Measurements from ENCODE around the gene ODF2L. TPM values are rescaled to one million over a fixed set of nuclear protein-coding genes. Genes with fewer than 3 reads are reported as not detected.

ODF2L gene
- total and polyA plus RNA-seq, 10 donors = 39.1 to 132 (median 89.8) TPM

DNA sequence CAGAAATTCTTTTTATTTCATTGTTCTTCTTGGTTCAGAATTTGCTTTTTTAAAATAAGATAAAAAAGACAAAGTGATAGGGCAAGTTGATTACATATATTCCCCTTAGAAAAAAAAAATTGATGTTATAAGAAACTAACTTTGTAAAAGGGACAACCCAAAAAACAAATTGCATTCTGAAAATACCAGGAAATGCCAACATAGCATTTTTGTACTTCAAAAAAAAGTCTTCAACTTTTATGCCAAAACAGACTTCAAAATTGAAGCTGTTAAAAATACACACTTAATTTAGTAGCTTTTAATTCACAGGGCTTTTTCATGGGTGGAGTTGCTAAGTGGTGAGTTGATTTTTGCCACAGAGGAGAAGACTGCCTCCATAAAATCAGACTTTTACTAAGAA, 70.9 kb downstream of the ODF2L start:
- Histone ChIP-seq H3K36me3 (no peaks in the 10 kb centered on the region), H3K9me3 (no peaks in the 10 kb centered on the region), H3K4me3 (no peak overlapping the region), H3K27ac (no peak overlapping the region), H3K4me1 (no peaks in the 10 kb centered on the region), H3K27me3 (replicated peaks in 1 of 7) (no peaks in the 10 kb centered on the region)
- DNase-seq = no peak
- TF ChIP-seq POLR2A (IDR thresholded peaks at IDR 0.05) = no peak
- TF ChIP-seq POLR2AphosphoS5 (IDR thresholded peaks at IDR 0.05) = no peak
- intact Hi-C loops (cut with DNase I; ENCODE audit: low total_unique reads) = no loop called here

DNA sequence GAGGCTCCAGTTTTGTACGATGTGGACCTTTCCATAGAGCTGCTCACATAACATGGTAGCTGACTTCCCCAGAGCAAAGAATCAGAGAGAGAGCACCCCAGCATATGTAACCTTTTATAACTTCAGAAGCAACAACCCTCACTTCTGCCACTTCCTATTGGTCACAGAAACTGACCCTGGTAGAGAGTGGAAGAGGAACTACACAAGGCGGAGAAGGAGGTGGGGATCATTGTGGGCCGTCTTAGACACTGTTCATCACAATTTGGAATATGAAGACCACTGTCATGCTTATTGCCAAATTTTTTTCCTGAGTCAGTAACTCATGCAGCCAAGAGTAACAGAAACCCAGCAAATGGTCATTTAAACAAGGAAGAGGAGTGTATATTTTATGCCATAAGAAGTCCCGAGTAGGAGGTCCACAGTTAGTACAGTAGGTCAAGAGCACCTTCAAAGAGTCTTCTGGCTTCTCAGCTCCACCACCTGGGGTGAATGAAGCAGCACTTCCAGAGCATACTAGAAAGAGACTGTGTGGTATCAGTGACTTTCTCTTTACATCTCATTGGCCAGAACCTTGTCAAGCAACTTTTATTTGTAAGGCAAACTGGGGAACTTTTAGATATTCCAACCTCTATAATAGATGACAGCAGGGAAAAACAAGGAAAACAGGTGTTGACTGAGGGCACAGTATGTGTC, 71.8 kb downstream of the ODF2L start:
- no peaks in the 10 kb centered on the region for H3K36me3 ChIP-seq
- H3K9me3 ChIP-seq = no peaks in the 10 kb centered on the region
- no peaks in the 10 kb centered on the region for H3K27me3 ChIP-seq (replicated peaks in 1 of 7)
- TF ChIP-seq, protein P1, sequence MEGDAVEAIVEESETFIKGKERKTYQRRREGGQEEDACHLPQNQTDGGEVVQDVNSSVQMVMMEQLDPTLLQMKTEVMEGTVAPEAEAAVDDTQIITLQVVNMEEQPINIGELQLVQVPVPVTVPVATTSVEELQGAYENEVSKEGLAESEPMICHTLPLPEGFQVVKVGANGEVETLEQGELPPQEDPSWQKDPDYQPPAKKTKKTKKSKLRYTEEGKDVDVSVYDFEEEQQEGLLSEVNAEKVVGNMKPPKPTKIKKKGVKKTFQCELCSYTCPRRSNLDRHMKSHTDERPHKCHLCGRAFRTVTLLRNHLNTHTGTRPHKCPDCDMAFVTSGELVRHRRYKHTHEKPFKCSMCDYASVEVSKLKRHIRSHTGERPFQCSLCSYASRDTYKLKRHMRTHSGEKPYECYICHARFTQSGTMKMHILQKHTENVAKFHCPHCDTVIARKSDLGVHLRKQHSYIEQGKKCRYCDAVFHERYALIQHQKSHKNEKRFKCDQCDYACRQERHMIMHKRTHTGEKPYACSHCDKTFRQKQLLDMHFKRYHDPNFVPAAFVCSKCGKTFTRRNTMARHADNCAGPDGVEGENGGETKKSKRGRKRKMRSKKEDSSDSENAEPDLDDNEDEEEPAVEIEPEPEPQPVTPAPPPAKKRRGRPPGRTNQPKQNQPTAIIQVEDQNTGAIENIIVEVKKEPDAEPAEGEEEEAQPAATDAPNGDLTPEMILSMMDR (IDR thresholded peaks at IDR 0.05 in 8 of 11, conservative IDR thresholded peaks at IDR 0.05 in 3 of 11) = no peak
- TF ChIP-seq POLR2A (IDR thresholded peaks at IDR 0.05) = no peak
- TF ChIP-seq POLR2AphosphoS5 (IDR thresholded peaks at IDR 0.05) = no peak
- no peaks in the 10 kb centered on the region for H3K4me1 ChIP-seq
- no peak for DNase-seq
- WGBS, 5 donors = 68 to 90% (median 76%) methylated on average over 4 of the region's 4 CpGs
- H3K4me3 ChIP-seq = no peak overlapping the region
- no peak overlapping the region for H3K27ac ChIP-seq
- intact Hi-C loops (cut with DNase I; ENCODE audit: low total_unique reads) = no loop called here

GRCh38 chr1:86322241-86322640, 73.9 kb downstream of the ODF2L start:
- Histone ChIP-seq H3K36me3 (no peaks in the 10 kb centered on the region), H3K27me3 (replicated peaks in 1 of 7) (no peaks in the 10 kb centered on the region), H3K9me3 (no peaks in the 10 kb centered on the region), H3K27ac (no peak overlapping the region), H3K4me3 (no peak overlapping the region), H3K4me1 (no peaks in the 10 kb centered on the region)
- no peak for DNase-seq
- WGBS, 5 donors = 78 to 87% (median 86%) methylated on average over 3 of the region's 3 CpGs
- intact Hi-C loops (cut with DNase I; ENCODE audit: low total_unique reads) = no loop called here
- no peak for TF ChIP-seq POLR2A (IDR thresholded peaks at IDR 0.05)
- TF ChIP-seq, protein P1 (IDR thresholded peaks at IDR 0.05 in 8 of 11, conservative IDR thresholded peaks at IDR 0.05 in 3 of 11) = no peak

DNA sequence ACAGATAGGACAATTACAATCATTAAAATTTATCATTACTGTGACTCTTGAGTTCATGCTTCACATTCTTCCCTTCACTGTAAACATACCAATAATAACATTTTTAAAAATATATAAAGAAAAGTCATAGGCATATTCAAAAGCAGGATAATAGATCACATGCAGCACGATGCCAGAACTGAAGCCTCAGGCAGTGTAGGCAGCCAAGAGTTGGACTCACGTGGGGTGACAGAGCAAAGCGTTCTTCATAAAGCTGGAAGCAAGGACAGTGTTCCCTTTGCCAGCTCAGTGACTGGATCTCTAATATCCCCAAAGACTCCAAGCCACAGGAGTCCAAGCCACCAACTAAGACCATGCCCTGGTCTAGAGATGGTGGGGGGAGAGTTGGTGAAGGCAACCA, 77.7 kb downstream of the ODF2L start:
- H3K4me3 ChIP-seq = no peak overlapping the region
- 77 to 96% (median 85%) methylated on average over 3 of the region's 3 CpGs for WGBS, 5 donors
- no peaks in the 10 kb centered on the region for H3K27me3 ChIP-seq (replicated peaks in 1 of 7)
- no peaks in the 10 kb centered on the region for H3K9me3 ChIP-seq
- H3K27ac ChIP-seq = no peak overlapping the region
- H3K4me1 ChIP-seq = no peaks in the 10 kb centered on the region
- H3K36me3 ChIP-seq = no peaks in the 10 kb centered on the region
- intact Hi-C loops (cut with DNase I; ENCODE audit: low total_unique reads) = no loop called here
- DNase-seq = no peak
- TF ChIP-seq POLR2A (IDR thresholded peaks at IDR 0.05) (no peak), POLR2AphosphoS5 (IDR thresholded peaks at IDR 0.05) (no peak)

- no peak for DNase-seq
- intact Hi-C loops (cut with DNase I; ENCODE audit: low total_unique reads) = no loop called here
- Histone ChIP-seq H3K4me1 (no peaks in the 10 kb centered on the region), H3K27me3 (replicated peaks in 1 of 7) (no peaks in the 10 kb centered on the region), H3K4me3 (no peak overlapping the region), H3K36me3 (no peaks in the 10 kb centered on the region), H3K9me3 (no peaks in the 10 kb centered on the region), H3K27ac (no peak overlapping the region)
- TF ChIP-seq POLR2A (IDR thresholded peaks at IDR 0.05) = no peak
- TF ChIP-seq POLR2AphosphoS5 (IDR thresholded peaks at IDR 0.05) = no peak
- TF ChIP-seq, protein P1 (IDR thresholded peaks at IDR 0.05 in 8 of 11, conservative IDR thresholded peaks at IDR 0.05 in 3 of 11) = no peak
These were observed 78.2 kb downstream of the ODF2L start for GRCh38 chr1:86317926-86318325.

Measured in spleen (tissue), 11 donors.